ENCODE data around the gene LRRTM3.

The LRRTM3 gene

GRCh38 chr10:66917104-66917503 is 8.7 kb upstream of the LRRTM3 start:
- Histone ChIP-seq H3K4me1 (ENCODE audit: insufficient read depth, low read length) (no peaks in the 10 kb centered on the region), H3K9me3 (ENCODE audit: insufficient read depth, low read length, severe bottlenecking) (no peaks in the 10 kb centered on the region), H4K20me1 (ENCODE audit: insufficient read depth, low read length) (no peaks in the 10 kb centered on the region), H3K9ac (ENCODE audit: low read depth, low read length) (no peak overlapping the region), H3K27me3 (ENCODE audit: insufficient read depth, low read length, poor library complexity) (no peaks in the 10 kb centered on the region), H3K4me3 (ENCODE audit: low read depth in 1 of 2, low read length in 2 of 2) (no peak overlapping the region), H3K79me2 (ENCODE audit: insufficient read depth, low read length) (no peaks in the 10 kb centered on the region), H3K4me2 (ENCODE audit: insufficient read depth, low read length) (no peak overlapping the region), H3K27ac (ENCODE audit: low read length) (no peak overlapping the region), H2AFZ (ENCODE audit: low read depth, low read length) (no peak overlapping the region), H3K36me3 (ENCODE audit: insufficient read depth, low read length) (no peaks in the 10 kb centered on the region)
- ATAC-seq (ENCODE audit: insufficient read depth, low read depth) = no peak
- TF ChIP-seq EZH2 (IDR thresholded peaks at IDR 0.05; ENCODE audit: borderline replicate concordance, low read depth, low read length, severe bottlenecking) = no peak
- TF ChIP-seq, protein P1, sequence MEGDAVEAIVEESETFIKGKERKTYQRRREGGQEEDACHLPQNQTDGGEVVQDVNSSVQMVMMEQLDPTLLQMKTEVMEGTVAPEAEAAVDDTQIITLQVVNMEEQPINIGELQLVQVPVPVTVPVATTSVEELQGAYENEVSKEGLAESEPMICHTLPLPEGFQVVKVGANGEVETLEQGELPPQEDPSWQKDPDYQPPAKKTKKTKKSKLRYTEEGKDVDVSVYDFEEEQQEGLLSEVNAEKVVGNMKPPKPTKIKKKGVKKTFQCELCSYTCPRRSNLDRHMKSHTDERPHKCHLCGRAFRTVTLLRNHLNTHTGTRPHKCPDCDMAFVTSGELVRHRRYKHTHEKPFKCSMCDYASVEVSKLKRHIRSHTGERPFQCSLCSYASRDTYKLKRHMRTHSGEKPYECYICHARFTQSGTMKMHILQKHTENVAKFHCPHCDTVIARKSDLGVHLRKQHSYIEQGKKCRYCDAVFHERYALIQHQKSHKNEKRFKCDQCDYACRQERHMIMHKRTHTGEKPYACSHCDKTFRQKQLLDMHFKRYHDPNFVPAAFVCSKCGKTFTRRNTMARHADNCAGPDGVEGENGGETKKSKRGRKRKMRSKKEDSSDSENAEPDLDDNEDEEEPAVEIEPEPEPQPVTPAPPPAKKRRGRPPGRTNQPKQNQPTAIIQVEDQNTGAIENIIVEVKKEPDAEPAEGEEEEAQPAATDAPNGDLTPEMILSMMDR (IDR thresholded peaks at IDR 0.05; ENCODE audit: borderline replicate concordance, extremely low read depth, low read length, poor library complexity, severe bottlenecking) = no peak
- DNase-seq = no peak

DNA sequence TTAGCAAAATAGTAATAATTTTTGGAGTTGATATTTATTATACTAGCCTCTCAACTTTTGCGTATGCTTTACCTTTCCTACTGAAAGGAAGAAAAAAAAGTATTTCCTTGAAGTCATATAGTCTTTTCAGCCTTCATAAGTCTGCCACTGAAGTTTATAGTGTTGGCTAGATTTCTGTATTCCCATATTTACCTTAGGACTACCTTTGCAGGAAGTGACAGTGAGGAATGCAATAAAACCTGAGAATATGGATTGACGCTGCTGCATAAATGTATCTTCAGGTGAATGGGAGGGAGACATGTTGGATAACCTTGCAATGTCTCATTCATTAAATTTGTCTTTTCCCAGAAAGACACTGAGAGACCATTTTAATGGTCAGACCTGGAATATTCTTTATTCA is 6.6 kb upstream of the LRRTM3 start:
- Histone ChIP-seq H2AFZ (ENCODE audit: low read depth, low read length) (no peak overlapping the region), H3K36me3 (ENCODE audit: insufficient read depth, low read length) (no peaks in the 10 kb centered on the region), H3K4me2 (ENCODE audit: insufficient read depth, low read length) (no peak overlapping the region), H3K4me1 (ENCODE audit: insufficient read depth, low read length) (no peaks in the 10 kb centered on the region), H4K20me1 (ENCODE audit: insufficient read depth, low read length) (no peaks in the 10 kb centered on the region), H3K9ac (ENCODE audit: low read depth, low read length) (no peak overlapping the region), H3K4me3 (ENCODE audit: low read depth in 1 of 2, low read length in 2 of 2) (no peak overlapping the region), H3K79me2 (ENCODE audit: insufficient read depth, low read length) (no peaks in the 10 kb centered on the region), H3K9me3 (ENCODE audit: insufficient read depth, low read length, severe bottlenecking) (no peaks in the 10 kb centered on the region), H3K27me3 (ENCODE audit: insufficient read depth, low read length, poor library complexity) (no peaks in the 10 kb centered on the region), H3K27ac (ENCODE audit: low read length) (no peak overlapping the region)
- no peak for ATAC-seq (ENCODE audit: insufficient read depth, low read depth)
- DNase-seq = no peak
- TF ChIP-seq, protein P1 (IDR thresholded peaks at IDR 0.05; ENCODE audit: borderline replicate concordance, extremely low read depth, low read length, poor library complexity, severe bottlenecking) = no peak
- no peak for TF ChIP-seq EZH2 (IDR thresholded peaks at IDR 0.05; ENCODE audit: borderline replicate concordance, low read depth, low read length, severe bottlenecking)

GRCh38 chr10:66924674-66925345 is 1.0 kb upstream of the LRRTM3 start:
- ATAC-seq (ENCODE audit: insufficient read depth, low read depth) (no peak), DNase-seq (no peak)
- no peaks in the 10 kb centered on the region for H4K20me1 ChIP-seq (ENCODE audit: insufficient read depth, low read length)
- no peaks in the 10 kb centered on the region for H3K36me3 ChIP-seq (ENCODE audit: insufficient read depth, low read length)
- H3K9me3 ChIP-seq (ENCODE audit: insufficient read depth, low read length, severe bottlenecking) = no peaks in the 10 kb centered on the region
- no peak overlapping the region for H3K9ac ChIP-seq (ENCODE audit: low read depth, low read length)
- TF ChIP-seq, protein P1 (IDR thresholded peaks at IDR 0.05; ENCODE audit: borderline replicate concordance, extremely low read depth, low read length, poor library complexity, severe bottlenecking) = no peak
- no peak for TF ChIP-seq EZH2 (IDR thresholded peaks at IDR 0.05; ENCODE audit: borderline replicate concordance, low read depth, low read length, severe bottlenecking)
- no peak overlapping the region for H3K27ac ChIP-seq (ENCODE audit: low read length)
- no peak overlapping the region for H3K4me2 ChIP-seq (ENCODE audit: insufficient read depth, low read length)
- H3K79me2 ChIP-seq (ENCODE audit: insufficient read depth, low read length) = no peaks in the 10 kb centered on the region
- H3K27me3 ChIP-seq (ENCODE audit: insufficient read depth, low read length, poor library complexity) = no peaks in the 10 kb centered on the region
- H2AFZ ChIP-seq (ENCODE audit: low read depth, low read length) = no peak overlapping the region
- no peak overlapping the region for H3K4me3 ChIP-seq (ENCODE audit: low read depth in 1 of 2, low read length in 2 of 2)
- H3K4me1 ChIP-seq (ENCODE audit: insufficient read depth, low read length) = no peaks in the 10 kb centered on the region

Data from DND-41 (cell line).